ENCODE measurements around the gene SEMA4D. TPM values are rescaled to one million over a fixed set of nuclear protein-coding genes. Genes with fewer than 3 reads are reported as not detected.

Gene SEMA4D
- polyA plus RNA-seq, 1 experiment: 0.50 TPM

DNA sequence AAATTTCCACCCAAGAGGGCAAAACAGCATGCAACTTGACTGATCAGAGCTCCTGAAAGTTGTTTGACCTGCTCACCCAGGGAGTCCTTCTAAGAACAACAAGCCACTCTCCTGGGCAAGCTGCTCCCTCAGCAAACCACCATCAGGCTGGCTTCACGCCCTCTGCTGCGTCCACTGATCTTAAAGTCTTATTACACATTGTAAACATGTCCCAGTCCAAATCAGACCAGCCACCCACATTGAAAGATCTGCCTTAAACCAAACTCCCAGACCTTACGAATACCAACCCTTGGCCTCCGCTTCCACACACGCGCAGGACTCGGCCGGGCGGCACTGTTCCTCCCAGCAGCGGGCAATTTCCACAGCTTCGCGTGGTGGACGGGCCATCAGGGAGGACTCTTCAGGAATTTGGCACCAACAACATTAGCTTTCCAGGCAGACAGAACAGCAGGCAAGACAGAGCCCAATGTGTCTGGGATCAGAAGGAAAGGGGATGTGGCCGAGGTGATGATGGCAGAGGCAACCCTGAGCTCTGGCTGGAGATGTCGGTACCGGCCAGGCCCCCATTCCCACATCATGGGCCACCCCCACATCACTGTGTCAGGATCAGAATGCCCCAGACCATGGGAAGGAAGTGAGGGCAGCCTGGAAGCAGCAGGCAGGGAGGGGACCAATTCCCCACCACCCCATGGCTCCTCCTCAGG lies 56.8 kb downstream of the SEMA4D start:
- Histone ChIP-seq H3K27me3 (ENCODE audit: control insufficient read depth, insufficient read depth, low read length) (no peaks in the 10 kb centered on the region), H3K36me3 (ENCODE audit: control insufficient read depth, insufficient read depth, low read length) (no peaks in the 10 kb centered on the region), H3K4me3 (ENCODE audit: low read depth, low read length) (no peak overlapping the region)
- POLR2A ChIA-PET: no interaction called here
- CTCF ChIA-PET: interaction anchor here (0.6 kb wide), 1 partner anchor 333 kb away, joined by 3 read pairs; no protein-coding TSS in a partner anchor
- DNase-seq (ENCODE audit: low read depth): no peak
- TF ChIP-seq, protein P1, sequence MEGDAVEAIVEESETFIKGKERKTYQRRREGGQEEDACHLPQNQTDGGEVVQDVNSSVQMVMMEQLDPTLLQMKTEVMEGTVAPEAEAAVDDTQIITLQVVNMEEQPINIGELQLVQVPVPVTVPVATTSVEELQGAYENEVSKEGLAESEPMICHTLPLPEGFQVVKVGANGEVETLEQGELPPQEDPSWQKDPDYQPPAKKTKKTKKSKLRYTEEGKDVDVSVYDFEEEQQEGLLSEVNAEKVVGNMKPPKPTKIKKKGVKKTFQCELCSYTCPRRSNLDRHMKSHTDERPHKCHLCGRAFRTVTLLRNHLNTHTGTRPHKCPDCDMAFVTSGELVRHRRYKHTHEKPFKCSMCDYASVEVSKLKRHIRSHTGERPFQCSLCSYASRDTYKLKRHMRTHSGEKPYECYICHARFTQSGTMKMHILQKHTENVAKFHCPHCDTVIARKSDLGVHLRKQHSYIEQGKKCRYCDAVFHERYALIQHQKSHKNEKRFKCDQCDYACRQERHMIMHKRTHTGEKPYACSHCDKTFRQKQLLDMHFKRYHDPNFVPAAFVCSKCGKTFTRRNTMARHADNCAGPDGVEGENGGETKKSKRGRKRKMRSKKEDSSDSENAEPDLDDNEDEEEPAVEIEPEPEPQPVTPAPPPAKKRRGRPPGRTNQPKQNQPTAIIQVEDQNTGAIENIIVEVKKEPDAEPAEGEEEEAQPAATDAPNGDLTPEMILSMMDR (IDR thresholded peaks at IDR 0.05; ENCODE audit: insufficient read depth, low read depth, low read length): no peak

DNA sequence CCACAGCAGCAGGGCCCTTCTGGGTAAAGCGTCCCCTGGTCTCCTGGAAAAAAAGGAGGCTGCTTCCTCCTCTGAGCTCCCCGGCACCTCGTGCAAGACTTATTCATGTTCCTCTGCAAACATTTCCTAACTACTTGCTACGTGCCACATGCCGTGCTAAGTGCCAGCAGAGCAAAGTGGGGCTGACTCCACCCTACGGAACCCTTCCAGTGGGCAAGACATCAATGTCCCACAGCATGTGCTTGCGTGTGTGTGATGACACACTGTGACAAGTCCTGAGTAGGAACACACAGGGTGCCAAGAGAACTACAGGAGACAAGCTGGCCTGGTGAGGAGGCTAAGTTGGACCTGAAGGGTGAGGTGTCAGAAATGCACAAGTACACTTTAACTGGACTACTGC lies 57.4 kb downstream of the SEMA4D start:
- ChIA-PET POLR2A (no interaction called here), CTCF (interaction anchor here (0.6 to 1.5 kb wide), 2 partner anchors 109 to 333 kb away, joined by 3 to 5 read pairs; no protein-coding TSS in a partner anchor)
- Histone ChIP-seq H3K27me3 (ENCODE audit: control insufficient read depth, insufficient read depth, low read length) (no peaks in the 10 kb centered on the region), H3K4me3 (ENCODE audit: low read depth, low read length) (no peak overlapping the region), H3K36me3 (ENCODE audit: control insufficient read depth, insufficient read depth, low read length) (no peaks in the 10 kb centered on the region)
- TF ChIP-seq, protein P1 (IDR thresholded peaks at IDR 0.05; ENCODE audit: insufficient read depth, low read depth, low read length): no peak
- DNase-seq (ENCODE audit: low read depth): no peak

DNA sequence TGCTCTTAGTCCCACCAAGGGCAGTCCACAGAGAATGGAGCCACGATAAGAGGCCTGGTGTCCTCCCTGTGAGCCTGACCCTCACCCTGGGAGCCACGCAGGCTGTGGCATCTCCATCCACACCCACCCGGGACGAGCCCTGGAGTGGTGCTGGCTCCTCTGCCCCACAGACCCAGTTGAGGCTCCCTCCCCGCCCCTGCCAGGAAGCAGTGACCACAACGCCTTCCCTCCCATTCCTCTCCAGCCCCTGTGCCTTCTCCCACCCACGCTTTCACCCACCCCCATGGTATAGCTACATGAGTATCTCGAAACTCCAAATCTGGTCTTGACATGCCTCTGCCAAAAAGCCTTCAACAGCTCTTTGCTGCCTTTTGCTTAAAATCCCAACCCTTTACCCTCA lies 57.9 kb downstream of the SEMA4D start:
- ChIA-PET CTCF (interaction anchor here (0.6 to 1.5 kb wide), 2 partner anchors 109 to 114 kb away, joined by 3 to 5 read pairs; no protein-coding TSS in a partner anchor), POLR2A (no interaction called here)
- TF ChIP-seq, protein P1 (IDR thresholded peaks at IDR 0.05; ENCODE audit: insufficient read depth, low read depth, low read length): no peak
- Histone ChIP-seq H3K27me3 (ENCODE audit: control insufficient read depth, insufficient read depth, low read length) (no peaks in the 10 kb centered on the region), H3K36me3 (ENCODE audit: control insufficient read depth, insufficient read depth, low read length) (no peaks in the 10 kb centered on the region), H3K4me3 (ENCODE audit: low read depth, low read length) (no peak overlapping the region)
- no peak for DNase-seq (ENCODE audit: low read depth)

DNA sequence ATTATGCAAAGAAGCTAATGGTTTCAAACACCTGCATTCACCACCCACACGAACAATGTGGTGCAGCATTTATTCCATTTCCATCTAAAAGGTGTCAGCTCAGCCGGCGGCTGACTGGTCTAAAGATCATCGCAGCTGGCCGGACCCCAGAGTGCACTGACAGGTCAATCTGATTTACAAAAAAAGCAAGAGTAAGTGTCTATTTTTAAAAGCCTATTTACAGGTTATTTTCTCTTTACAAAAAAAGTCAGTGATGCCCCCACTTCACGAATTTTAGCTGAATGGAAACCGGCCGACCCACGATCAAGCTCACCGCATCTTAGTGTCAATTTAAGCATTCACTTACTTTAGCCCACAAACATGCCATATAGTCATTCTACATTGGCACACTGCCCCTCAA lies 58.3 kb downstream of the SEMA4D start:
- TF ChIP-seq, protein P1 (IDR thresholded peaks at IDR 0.05; ENCODE audit: insufficient read depth, low read depth, low read length): no peak
- DNase-seq (ENCODE audit: low read depth): no peak
- H3K27me3 ChIP-seq (ENCODE audit: control insufficient read depth, insufficient read depth, low read length): no peaks in the 10 kb centered on the region
- H3K36me3 ChIP-seq (ENCODE audit: control insufficient read depth, insufficient read depth, low read length): no peaks in the 10 kb centered on the region
- ChIA-PET CTCF (interaction anchor here (0.6 to 1.5 kb wide), 2 partner anchors 109 to 113 kb away, joined by 3 to 5 read pairs; no protein-coding TSS in a partner anchor), POLR2A (no interaction called here)
- no peak overlapping the region for H3K4me3 ChIP-seq (ENCODE audit: low read depth, low read length)

DNA sequence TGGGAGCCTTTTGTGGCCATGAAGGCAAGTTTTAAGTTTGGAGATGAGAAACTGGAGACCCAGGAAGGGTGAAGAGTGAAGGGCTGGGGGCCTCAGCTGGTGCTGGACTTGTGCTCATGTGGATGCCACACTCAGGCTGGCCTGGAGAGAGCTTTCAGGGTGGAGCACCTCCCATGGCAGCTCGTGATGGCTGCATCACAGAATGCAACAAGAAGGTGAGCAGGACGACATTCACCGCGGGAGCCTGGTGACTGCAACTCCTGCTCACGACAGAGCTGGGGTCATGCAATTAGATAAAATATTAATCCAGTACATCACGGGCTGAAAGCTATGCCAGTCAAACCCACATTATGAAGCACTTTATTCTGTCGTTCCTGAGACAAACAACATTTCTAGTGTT lies 59.7 kb downstream of the SEMA4D start:
- no peak overlapping the region for H3K4me3 ChIP-seq (ENCODE audit: low read depth, low read length)
- no peaks in the 10 kb centered on the region for H3K36me3 ChIP-seq (ENCODE audit: control insufficient read depth, insufficient read depth, low read length)
- POLR2A ChIA-PET: no interaction called here
- TF ChIP-seq, protein P1 (IDR thresholded peaks at IDR 0.05; ENCODE audit: insufficient read depth, low read depth, low read length): no peak
- DNase-seq (ENCODE audit: low read depth): no peak
- CTCF ChIA-PET: no interaction called here
- H3K27me3 ChIP-seq (ENCODE audit: control insufficient read depth, insufficient read depth, low read length): no peaks in the 10 kb centered on the region; the same call in 1 of the 2 replicates

Measured in BJ (cell line).